Iris pigment epithelial cell (primary cell): Measurements from ENCODE around the gene FOXP1.

Experiments
- DNase-seq: peaks from one replicate; pipeline ENCODE4 v3.0.0-alpha.2; 2011; ENCODE audit warnings: low read depth

Gene FOXP1

DNA sequence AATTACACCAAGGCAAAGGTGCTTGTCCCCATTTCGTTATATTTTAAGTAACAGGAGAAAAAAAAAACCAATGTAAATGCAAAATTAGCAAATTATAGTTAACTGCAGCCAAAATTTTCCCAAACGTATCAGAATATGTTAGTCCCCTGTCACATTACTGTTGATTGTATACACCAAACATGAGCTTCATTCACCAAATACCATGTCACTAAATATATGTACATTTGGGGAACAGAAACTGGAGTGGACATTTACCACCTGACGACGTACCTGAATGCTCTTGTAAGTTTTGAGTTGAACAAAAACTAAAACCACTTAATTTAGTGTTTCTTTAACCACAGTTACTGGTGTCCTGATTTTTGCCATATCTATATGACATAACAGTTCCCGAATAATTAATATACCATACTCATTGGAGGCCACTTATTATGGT, 3.3 kb upstream of the FOXP1 start:
- no peak for DNase-seq

DNA sequence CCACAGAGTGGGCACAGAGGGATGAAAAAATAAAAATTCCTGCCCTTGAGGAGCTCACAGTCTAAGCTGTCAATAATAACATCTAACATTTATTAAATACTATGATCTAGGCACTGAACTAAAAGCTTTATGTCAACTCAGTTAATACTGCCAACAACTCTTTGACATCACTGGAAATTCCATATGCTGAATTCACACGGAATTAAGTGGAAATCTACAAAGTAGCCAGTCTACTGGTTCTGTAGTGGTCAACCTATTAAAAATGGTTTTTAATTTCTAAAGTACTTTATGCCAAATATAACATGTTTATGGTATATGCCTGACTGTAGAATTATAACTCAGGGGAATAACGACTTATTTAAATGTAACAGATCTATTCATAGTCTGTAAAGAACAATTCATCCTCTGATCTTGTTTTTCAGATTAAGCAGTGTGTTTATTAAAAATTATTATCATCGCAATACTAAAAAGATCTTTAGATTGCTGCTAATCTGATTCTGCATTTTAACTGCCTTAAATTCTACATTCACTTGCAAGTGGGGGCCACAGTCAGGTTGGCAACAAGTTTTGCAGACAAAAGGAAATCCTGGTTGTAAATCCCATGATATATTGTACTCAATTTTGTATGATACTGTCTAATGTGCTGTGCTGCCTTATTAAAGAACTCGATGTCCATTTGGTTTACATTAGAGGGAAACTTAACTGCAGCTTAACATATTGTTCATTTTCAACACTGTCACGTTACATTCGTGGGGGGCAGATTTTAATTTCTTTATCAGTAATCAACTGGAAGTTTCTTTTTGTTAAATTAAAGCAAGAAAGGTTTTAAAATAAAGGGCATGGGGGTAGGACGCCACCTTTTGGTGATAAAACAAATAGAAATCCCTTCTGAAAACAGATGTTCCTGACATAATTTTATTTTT, 2.6 kb upstream of the FOXP1 start:
- DNase-seq = peak; percentile 65

DNA sequence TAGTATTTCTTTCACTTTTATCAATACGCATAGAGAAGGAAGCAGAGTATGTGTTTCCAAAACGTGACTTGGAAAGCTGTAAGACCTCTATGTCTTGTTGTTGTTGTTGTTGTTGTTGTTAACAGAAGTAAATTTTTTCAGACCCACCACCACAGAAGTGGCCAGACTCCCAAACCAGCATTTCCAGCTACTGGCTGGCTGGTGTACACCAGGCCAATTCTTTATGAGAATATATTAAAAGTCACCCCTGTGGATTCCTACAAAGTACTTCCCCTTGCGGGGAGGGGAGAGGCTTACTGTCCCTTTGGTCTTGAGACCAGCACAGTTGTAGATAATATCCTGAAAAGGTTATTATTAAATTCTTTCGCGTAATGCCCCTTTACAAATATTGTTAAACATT, 1.6 kb upstream of the FOXP1 start:
- no peak for DNase-seq

DNA sequence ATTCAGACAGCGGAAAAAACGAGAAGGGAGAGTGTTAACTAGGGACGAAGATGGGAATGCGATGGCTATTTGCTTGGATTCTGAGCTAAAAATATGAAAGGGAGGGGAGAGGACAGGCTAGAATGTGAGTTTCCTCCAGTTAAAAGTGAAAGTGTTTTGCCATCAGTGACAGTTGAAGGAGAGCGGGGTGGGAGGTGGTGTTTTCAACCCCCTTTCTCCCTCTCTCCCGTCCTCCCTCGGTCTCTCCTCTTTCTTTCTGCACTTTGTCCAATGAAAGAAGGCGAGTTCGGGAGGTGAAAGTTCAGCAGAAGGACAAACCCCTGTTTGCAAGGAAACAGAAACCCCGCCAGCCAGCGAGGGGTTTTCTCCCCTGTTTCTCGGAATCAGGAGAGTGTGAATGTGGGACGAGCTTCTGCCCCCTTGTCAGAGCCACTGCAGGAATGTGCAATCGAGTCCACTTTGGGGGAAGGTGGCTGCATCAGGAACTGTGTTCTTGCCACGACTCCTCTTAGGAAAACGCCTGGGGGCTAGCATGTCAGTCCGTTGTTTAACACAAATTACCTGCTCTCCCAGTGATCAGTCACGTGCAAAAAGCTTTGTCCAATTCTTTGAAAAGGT, 975 bp upstream of the FOXP1 start:
- peak; percentile 73 for DNase-seq

DNA sequence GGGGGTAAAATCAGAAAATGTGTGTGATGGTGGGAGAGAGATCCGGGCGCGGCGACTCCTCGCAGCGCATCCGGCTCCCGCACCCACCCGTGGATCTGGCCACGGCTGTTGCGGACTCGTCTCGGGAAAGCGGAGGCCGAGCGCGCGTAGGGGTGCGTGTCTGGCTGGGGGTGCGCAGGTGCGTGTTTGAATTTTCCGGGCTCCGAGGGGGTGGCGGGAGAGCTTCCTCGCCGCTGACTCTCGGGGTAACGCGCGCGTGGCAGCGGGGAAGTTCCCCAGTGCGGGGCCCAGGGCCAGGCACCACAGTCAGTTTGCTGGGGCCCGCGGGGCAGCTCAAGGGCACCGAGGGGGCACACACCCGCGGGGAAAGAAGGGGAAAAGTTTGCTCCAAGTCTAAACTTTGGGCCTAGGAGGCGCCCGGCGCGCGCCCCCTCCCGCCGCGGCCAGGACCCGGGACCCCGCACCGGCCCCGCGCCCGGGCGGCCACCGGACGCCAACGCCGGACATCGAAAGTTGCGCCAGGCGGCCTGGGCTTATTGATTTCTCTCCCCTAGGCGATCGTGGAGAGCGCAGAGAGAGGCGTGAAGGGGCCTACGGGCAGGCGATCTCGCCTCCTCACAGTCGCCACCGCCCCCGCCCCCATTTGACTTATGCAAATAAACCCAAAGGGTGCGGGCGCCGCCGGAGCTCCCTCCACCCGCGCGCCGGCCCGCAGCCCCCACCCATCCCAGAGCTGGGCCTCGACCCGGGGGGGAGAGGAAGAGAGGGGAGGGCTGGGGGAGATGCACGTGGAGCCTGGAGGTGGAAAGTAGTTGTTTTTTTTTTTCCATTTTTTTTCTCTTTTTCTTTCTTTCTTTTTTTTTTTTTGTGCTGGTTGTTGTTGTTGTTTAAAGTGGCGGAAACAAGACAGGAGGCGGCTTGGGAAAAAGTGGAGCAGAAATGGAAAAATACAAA, 639 bp downstream of the FOXP1 start:
- peak; percentile 70 for DNase-seq

DNA sequence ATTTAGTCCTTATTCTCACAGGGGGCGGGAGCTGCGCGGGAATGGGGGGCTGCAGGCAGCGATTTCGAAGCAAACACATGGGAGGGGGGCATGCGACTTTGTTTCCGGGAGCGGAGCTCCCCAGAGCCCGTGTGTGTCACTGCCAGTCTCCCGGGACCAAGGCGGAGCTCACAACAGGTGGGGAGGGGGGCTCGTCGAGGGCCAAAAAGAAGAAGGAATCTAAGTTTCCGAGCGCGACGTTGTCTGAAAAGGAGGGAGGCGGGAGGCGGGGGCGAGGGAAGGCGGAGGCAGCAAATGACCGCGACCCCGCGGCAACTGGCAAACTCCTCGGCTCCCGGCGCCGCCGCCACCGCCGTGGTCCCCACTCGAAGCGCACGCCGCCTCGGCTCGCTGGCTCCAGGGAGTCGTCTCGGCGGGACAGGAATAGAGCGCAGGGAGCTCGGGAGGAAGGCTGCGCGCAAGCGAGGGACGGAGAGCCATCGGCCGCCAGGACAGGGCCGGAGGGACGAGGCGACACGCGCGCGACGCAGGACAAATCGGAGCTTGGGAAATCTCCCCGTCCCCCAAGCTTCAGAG, 1.4 kb downstream of the FOXP1 start:
- peak; percentile 30 for DNase-seq

DNA sequence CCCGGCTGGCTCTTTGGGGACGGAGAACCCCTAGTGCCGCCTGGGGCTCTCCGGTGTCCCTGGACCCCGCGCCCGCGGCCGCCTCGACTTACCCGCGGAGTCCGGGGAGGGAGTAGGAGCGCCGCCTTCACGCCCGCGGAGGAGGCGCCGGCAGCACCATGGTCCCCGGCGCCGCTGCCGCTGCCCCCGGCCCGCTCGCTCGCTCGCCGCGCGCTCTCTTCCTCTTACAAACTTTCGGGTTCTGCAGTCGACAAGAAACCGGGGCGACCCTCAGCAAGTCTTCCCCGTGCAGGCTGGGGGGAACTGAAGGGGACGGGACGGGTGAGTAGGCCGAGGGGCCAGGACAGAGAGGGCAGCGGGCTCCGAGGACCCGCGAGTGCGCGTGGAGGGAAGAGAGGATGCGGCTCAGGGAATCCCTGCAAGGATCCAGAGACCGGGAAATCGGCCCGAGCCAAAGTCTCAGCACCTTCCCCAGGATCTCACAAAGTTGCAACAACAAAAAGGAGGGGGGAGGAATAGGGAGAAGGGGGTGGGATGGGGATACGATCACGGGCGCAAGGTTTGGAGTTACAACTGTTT, 2.0 kb downstream of the FOXP1 start:
- peak; percentile 44 for DNase-seq

DNA sequence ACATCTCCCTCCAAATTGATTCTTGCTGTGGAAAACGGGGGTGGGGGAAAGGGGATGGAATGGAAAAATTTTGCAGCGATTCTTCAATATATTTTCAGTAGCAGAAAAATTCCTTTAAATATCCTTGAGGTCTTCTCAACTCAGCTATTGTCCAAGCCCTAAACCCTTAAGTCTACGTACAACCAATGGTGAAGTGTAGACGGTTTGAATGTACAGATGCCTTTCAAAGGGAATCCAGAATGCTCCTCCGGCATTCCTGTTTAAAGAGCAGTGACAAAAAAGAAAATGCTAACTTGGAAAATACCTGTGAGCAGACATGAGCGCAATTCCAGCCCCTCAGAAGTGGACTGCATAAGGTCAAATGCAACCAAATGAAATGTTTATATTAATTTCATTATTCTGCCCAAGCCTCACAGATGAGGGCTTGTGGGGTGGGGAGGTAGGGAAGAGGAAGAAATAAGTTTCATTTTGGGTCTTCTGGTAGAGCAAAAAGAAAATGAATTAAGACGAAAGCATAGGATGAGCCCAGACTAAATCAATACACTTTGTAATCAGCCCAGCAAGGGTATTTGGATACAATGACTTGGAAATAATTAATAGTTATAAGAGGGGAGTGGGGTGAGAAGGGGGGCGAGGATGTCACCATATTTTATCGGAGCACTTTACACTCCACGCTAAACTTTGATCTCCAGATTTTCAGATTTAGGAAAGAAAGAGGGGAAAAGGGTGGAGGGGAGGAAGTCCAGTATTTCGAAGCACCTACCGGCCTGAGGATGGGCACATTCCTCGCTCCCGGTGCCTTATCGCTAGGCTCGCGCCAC, 2.7 kb downstream of the FOXP1 start:
- DNase-seq = peak; percentile 21

DNA sequence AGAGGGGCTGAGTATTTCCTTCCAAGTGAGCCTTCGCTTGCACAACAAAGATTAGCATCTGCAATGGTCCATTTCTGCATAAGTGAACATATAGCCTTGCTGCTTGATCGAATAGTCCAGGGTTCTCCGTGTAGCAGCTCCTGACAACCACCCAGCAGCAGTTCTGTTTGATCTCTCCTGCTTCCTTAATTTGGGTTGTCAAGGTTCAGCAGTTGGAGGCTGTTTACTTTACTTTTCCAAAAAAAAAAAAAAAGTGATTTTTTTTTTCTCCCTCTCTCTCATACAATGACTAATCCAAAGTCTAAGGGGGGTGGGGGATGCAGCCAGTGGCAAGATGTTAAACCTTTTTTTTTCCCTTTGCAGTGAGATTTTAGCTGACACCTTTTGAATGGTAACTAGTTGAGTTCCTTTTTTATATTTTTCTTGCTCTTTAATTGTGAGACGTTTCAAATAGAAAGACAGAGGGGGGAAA, 3.6 kb downstream of the FOXP1 start:
- DNase-seq = peak; percentile 64

DNA sequence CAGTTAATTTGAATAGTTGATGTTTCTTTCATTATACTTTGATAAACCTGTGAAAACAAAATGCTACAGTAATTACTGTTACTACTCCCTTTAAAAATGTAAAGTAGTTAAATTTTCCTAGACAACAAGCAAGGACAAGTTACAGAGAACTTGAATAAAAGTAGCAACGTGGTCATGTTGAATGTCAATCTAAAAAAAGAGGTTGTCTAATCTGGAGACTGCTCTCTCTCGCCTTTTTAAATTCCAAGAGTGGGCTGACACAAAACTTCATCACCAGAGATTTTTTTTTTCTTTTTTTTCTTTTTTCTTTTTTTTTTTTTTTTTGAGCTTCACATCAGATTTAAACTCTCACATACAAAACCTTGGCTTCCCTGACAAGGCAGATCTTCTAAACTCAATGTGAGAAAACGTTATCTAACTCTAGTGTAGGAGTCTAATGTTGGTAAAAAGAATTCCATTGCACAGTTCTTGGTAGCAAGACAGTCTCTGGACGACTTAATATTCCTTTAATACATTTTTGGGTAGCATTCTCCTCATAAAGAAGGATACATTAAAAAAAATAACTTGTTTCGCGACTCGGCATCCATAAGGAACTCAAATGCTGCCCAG, 4.1 kb downstream of the FOXP1 start:
- no peak for DNase-seq

DNA sequence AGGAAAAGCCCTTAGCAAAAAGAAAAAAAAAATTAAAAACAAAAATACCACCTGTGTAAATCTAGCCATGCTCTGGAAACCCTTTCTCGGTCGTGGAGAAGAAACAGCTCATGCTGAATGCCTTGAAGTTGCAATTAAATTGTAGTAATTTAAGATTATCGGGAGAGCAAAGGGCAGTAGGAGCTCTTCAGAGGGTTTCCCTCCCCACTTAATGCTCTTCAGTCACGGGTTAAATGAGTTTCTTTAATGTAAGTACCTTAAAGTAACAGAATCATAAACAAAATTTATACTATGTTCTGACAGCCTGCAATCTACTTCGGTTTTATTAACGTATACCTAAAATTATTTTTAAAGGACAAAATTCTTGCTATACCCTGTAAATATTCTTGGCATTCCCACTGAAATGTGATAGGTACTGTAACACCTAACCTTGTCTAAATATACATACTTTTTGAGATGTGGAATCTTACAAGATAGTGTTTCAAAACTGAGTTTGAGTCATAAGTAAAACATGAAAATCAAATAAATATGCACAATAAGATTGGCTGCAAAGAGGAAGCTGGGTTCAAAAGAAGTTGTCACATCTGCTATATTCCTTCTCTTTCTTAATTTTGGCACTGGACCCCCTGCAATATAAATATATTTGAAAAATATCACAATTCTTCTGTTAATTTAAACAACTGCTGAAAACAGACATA, 5.3 kb downstream of the FOXP1 start:
- peak; percentile 64 for DNase-seq

DNA sequence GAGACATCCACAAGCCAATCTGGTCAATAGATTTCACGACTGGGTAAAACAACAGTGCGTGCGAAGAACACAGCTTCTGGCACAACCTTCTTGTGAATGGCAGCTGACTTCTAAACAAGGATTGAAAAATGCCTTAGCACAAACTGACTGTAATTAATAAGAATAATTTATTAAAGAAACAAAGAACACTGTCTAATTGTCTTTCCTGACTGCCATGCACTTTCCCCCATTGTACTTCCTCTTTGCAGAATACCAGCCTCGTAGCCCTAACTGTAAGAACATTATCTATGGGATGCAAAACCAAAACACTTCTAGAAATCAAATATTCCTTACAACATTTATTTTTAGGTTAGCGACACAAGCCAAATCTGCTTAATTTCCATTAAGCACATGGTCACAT, 6.5 kb downstream of the FOXP1 start:
- DNase-seq = no peak

DNA sequence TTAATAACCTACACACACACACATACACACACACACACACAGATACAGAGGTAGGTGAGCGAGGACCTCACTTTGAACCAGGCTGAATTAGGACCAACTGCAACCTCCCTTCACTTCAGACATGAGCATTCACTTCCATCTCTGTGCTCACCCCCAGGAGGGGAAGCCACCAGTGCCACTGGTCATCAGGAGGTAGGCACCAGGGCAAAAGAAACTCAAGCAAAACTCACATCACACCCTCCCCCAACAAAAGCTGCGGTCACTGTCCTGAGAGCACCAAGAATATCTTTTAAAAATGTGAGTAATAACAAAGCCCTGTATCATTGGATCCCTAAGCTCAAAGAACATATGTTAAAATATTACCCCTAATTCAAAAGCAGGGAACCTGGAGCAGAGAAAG, 8.1 kb downstream of the FOXP1 start:
- DNase-seq = no peak

DNA sequence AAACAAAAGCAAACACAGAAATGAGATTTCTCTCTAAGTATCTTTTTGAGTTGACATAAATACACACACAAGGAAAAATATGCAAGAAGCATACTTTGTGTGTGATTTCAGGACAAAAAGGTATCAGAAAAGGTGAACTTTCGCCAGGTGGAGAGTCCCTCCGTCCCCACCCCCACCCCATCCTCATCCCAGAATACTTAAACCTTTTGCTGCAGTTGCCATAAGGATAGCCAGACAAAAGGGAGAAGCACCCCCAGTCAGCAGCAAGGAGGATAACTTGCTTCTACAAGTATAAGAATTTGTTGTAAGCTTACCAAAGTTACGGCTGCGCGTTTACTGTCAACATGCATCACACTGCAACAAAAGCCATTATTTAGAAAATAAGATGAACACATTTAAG, 10.3 kb downstream of the FOXP1 start:
- no peak for DNase-seq

DNA sequence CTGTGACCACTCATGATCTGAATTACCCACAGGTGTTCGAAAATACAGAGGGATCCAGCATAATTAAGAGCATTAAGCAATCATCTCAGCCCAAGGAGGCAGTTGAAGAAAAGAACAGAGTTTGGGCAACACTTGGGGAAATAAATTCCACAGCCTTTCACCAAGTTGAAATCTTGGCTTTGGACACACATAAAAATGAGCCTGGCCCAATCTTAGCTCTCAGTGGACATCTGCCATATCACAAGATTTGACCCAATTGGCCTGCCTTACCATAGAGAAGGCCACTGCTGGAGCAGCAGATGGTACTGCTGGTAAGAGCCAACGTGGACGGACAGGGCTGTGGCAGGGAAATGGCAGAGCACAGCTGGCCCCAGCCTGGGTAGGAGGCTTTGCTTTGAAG, 13.0 kb downstream of the FOXP1 start:
- no peak for DNase-seq

DNA sequence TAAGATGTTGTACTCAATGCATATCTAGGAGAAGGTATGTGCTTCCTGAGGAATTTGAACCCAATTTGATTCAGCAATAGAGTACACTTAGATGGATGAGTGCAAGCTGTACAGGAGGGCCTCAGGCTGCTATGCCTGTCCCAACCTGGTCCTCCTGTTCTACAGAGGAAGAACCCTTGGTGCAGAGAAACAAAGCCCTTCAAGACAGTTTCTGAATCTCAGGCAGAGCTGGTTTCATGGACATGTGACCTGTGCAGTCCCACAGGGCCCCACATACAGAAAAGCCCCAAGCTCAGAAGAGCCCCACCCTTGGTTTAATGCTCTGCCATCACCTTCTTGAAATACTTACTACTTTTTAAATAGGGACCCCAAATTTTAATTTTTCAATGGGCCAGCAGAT, 15.3 kb downstream of the FOXP1 start:
- DNase-seq = no peak

DNA sequence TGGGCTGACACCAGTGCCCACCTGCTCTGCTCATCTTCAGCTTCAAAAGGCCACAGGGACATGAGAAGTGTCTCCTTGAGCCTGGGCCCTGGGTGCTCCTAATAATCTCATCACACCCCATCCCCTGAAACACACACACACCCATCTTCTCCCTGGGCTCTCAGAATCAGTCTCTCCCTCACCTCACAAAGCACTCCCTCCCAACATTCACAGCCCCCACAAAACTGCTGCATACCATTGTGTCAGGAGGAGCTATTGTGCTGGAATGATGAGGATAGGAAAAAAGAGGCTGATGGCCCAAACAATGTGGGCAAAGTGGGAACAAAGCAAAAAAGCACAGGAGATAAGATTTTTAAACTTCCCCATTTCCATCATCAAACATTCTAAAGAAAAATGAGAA, 16.8 kb downstream of the FOXP1 start:
- no peak for DNase-seq

DNA sequence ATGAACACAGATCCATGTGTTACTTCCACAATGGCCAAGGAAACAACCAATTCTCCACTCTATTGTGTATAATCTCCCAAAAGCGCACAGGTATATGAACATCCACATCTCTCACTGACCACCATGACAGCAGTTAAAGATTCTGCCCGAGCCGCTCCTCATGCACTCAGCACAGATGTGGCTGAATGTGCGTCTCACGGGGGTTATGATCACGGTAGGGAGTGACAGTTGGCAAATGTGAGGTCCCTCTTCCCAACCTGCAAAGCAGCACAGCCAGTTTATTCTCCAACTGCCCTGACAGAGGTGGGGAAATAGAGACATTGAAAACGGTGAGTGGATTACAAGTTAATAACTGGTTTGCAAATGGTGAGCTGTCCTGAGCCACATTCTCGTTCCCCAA, 17.6 kb downstream of the FOXP1 start:
- DNase-seq = no peak

DNA sequence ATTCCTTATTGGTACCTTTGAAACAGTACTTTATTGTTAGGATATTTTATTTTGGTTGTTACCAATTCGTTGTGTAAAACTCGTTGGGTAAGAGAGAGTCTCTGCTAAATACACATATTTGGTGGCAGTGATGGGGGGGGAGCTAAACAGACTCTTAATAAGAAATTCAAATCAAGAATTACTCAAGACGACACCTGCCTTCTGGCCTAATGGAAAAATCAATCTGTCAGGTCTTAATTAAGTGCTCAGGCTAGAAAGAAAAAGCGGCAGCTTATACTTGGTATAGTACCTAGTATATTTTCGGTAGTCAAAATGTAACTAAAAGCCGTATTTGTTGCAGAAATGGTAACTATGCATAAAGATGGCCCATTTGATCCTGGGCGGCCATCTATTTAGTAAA, 18.2 kb downstream of the FOXP1 start:
- DNase-seq = no peak

DNA sequence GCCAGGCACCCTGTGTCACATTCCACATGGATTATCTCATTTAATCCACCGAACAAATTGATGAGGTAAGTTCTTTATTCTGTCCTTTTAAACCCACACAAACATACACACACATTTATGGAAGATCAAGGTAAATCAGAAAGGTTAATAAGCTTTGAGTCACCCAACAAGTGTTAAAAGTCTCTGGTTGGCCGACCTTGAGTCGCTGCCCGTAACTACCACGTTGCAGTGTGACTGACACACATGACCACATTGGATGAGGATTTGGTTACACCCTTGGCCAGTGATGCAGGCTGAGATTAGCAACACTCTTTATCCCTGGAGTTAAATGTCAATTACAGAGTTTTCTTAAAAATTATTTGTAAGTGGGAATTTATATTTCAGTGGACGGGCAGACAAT, 19.2 kb downstream of the FOXP1 start:
- DNase-seq = no peak
